ENCODE data around the gene SPRY4. TPM values are rescaled to one million over a fixed set of nuclear protein-coding genes. Genes with fewer than 3 reads are reported as not detected.
A peak's percentile ranks its signal among the peaks of the same experiment; 100 is the strongest.
"Not testable (repeated sequence)": the region's sequence is repeated elsewhere in the genome, so short reads cannot be mapped to it uniquely, and the experiment has no call there.

The SPRY4 gene
- total RNA-seq, 2 experiments from 2014 or later: 0.93 to 0.98 TPM

DNA sequence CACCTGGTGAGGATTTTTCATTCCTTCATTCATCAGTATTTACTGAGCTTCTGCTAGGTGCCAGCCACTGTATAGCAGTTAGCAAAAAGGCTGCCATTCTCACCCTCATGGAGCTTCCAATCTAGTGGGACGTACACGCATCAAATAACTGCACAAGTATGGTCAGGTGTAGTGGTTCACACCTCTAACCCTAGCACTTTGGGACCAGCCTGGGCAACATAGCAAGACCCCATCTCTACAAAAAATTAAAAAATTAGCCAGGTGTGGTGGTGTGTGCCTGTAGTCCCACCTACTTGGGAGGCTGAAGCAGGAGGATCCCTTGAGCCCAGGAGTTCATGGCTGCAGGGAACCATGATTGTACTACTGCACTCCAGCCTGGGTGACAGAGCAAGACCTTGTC lies 8.9 kb upstream of the SPRY4 start:
- ATAC-seq; POLR2A ChIA-PET; H3K4me1 Mint-ChIP-seq; H3K4me3 Mint-ChIP-seq; H3K36me3 Mint-ChIP-seq (ENCODE audit: low read depth); DNase-seq; H3K27me3 Mint-ChIP-seq; H3K9me3 Mint-ChIP-seq (ENCODE audit: low read depth); H3K27ac Mint-ChIP-seq; intact Hi-C loops (cut with DNase I, micrococcal nuclease): not testable (repeated sequence)
- CTCF ChIA-PET: interaction anchor here (0.6 to 0.8 kb wide), 2 partner anchors 19 to 20 kb away, joined by 3 read pairs; no protein-coding TSS in a partner anchor

DNA sequence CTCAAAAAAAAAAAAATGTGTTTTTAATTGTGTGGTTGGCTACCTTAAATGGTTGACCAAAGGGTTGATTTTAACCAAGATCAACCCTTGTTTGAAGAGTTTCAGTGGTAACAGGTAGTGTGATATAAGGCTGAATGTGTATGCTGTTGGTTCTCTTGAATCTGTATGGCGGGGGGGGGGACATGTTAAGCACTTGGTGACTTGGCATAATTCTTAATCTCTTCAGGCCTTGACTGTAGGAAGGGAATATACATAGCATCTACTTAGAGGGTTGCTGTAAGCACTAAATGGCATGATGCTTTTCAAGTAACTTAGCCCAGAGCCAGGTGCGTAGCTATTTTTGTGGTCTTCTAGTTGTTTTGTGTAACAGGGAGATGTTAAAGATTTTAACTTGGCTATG lies 5.6 kb upstream of the SPRY4 start:
- intact Hi-C loops (cut with DNase I, micrococcal nuclease): no loop called here
- peaks cover 8% of the 10 kb centered on the region for H3K4me1 Mint-ChIP-seq
- H3K27me3 Mint-ChIP-seq: peaks cover 13% of the 10 kb centered on the region
- CTCF ChIA-PET: interaction anchor here (0.8 kb wide), 1 partner anchor 1320 kb away, joined by 3 read pairs; no protein-coding TSS in a partner anchor
- DNase-seq (no peak), ATAC-seq (no peak)
- no peaks in the 10 kb centered on the region for H3K36me3 Mint-ChIP-seq (ENCODE audit: low read depth)
- no peak overlapping the region for H3K4me3 Mint-ChIP-seq
- no peaks in the 10 kb centered on the region for H3K9me3 Mint-ChIP-seq (ENCODE audit: low read depth)
- no peak overlapping the region for H3K27ac Mint-ChIP-seq
- POLR2A ChIA-PET: no interaction called here

DNA sequence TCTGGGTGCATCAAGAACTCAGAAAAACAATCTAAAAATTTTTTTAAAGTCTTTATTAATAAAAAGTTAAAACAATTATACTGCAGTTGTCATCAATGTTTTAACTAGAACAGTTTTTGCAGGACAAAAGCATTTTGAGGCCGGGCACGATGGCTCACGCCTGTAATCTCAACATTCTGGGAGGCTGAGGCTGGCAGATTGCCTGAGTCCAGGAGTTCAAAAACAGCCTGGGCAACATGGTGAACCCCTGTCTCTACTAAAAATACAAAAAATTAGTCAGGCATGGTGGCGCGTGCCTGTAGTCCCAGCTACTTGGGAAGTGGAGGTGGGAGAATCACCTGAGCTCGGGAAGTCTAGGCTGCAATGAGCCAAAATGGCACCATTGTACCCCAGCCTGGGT lies 5.2 kb upstream of the SPRY4 start:
- ChIA-PET POLR2A (interaction anchor here (0.6 kb wide), 1 partner anchor 440 kb away, joined by 3 read pairs; no protein-coding TSS in a partner anchor), CTCF (no interaction called here)
- H3K27me3 Mint-ChIP-seq: peaks cover 13% of the 10 kb centered on the region
- no peak for ATAC-seq
- H3K36me3 Mint-ChIP-seq (ENCODE audit: low read depth): no peaks in the 10 kb centered on the region
- H3K9me3 Mint-ChIP-seq (ENCODE audit: low read depth): no peaks in the 10 kb centered on the region
- intact Hi-C loops (cut with DNase I, micrococcal nuclease): no loop called here
- H3K4me1 Mint-ChIP-seq: peaks cover 9% of the 10 kb centered on the region
- DNase-seq: no peak
- no peak overlapping the region for H3K4me3 Mint-ChIP-seq
- H3K27ac Mint-ChIP-seq: no peak overlapping the region

DNA sequence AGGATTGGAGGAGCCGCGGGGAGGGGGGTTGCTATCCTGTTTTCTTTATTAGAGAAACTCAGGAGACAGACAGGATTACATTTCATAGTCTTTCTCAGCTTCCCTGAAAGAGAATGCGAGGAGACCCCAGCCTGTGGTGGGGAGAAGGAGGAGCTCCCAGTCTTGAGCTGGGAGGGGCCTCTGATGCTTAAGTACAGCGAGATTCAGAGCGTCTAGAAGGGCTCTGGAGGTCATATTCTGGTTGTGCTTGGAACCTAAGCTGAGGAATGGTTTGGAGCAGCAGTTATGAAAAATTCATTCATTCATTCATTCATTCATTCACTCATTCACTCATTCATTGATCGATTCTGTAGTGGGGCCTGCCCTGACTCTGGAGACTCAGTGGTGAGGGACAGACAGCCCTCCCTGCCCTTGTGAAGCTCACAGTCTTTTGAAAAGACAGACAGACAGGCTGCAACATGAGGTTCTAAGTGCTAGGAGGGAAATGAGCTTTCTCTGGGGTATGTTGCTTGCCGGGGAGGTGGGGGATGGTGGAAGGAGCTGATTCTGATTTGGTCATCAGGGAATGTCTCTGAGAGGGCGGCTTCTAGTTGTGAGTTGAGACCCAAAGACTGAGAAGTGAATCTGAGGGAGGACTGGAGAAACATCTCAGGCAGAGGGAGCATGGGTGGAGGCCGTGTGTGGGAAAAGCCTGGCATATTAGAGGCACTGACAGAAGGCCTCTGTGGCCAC lies 2.5 kb upstream of the SPRY4 start:
- Mint-ChIP-seq H3K9me3 (ENCODE audit: low read depth) (no peaks in the 10 kb centered on the region), H3K4me1 (peaks cover 22% of the 10 kb centered on the region), H3K27me3 (peaks cover 31% of the 10 kb centered on the region), H3K27ac (no peak overlapping the region), H3K36me3 (ENCODE audit: low read depth) (no peaks in the 10 kb centered on the region), H3K4me3 (no peak overlapping the region)
- intact Hi-C loops (cut with DNase I, micrococcal nuclease): loop anchor here in 1 of 2 experiments (10.0 kb wide), 1 partner anchor 108 kb away; no protein-coding TSS in a partner anchor
- DNase-seq: no peak
- ChIA-PET CTCF (interaction anchor here (0.7 to 1.0 kb wide), 2 partner anchors 30 to 105 kb away, joined by 3 to 4 read pairs; no protein-coding TSS in a partner anchor), POLR2A (no interaction called here)
- ATAC-seq: no peak

DNA sequence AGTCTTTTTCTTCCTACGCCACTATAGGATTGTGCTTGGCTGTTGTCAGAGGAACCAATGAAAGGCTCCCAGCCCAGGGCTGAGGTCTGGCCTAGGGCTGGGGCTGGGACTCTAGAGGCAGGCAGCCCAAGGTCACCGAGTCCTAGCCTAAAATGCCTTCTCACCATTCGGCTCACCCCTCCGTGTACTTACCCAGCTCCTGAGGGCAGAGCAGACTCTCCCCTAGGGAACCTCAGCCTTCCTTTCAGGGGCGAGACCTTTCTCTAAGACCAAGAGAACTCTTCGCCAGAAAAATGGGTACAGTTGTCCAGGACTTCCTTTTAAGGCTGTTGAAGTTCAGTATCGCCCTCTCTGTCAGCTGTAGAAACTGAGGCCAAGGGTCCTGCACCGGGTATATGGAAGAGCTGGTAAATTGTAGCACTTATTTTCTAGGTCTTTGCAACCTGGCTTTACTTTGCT lies 1.7 kb upstream of the SPRY4 start:
- intact Hi-C loops (cut with DNase I, micrococcal nuclease): loop anchor here in 1 of 2 experiments (10.0 kb wide), 1 partner anchor 108 kb away; no protein-coding TSS in a partner anchor
- ChIA-PET CTCF (interaction anchor here (0.7 to 1.0 kb wide), 2 partner anchors 104 to 277 kb away, joined by 3 to 4 read pairs; no protein-coding TSS in a partner anchor), POLR2A (no interaction called here)
- peaks cover 23% of the 10 kb centered on the region for H3K4me1 Mint-ChIP-seq
- H3K9me3 Mint-ChIP-seq (ENCODE audit: low read depth): no peaks in the 10 kb centered on the region
- no peaks in the 10 kb centered on the region for H3K36me3 Mint-ChIP-seq (ENCODE audit: low read depth)
- peak overlapping the region; percentile 77 for H3K4me3 Mint-ChIP-seq
- H3K27ac Mint-ChIP-seq: no peak overlapping the region
- ATAC-seq (no peak), DNase-seq (no peak)
- peaks cover 33% of the 10 kb centered on the region for H3K27me3 Mint-ChIP-seq

DNA sequence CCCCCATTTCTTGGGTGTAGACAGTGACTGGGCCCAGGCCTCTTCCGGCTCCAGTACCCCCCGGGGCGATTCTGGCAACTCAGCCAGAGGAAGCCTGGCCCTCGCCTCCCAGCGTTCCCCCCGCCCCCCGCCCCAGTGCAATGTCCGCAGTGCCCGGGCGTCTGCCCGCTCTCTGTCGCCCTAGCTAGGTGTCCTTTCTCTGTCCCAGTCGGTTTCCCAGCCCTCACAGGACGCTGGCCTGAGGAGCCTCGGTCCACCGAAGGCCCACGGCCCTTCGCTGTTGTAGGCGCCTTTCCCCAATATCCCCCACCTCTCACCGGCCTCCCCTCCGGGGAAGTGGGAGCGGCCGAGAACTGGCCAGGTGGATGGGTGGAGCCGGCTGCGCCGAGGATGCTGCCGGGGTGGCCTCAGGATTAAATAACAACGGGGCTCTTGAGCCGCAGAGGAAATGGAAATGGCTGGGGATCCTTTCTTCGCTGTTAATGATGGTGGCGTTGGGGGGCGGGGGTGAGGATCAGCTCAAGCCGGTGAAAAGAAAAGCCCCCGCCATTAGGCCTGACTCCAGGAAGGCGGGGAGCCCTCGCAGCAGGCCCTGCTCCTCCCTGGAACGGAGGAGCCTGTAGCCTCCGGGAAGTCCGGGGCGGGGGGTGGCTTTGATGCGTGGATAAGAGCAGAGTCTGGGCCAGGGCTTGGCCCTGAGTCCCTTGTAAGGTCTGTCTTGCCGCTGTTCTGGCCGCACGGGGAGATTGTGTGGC lies 1.1 kb upstream of the SPRY4 start:
- intact Hi-C loops (cut with DNase I, micrococcal nuclease): loop anchor here (1.0 to 10.0 kb wide), 5 partner anchors 31 to 357 kb away; partner anchors contain the start of gene RNF14 (in 1 of the 2)
- Mint-ChIP-seq H3K4me1 (peaks cover 29% of the 10 kb centered on the region), H3K9me3 (ENCODE audit: low read depth) (no peaks in the 10 kb centered on the region), H3K4me3 (peak overlapping the region; percentile 77), H3K27ac (no peak overlapping the region), H3K36me3 (ENCODE audit: low read depth) (no peaks in the 10 kb centered on the region), H3K27me3 (peaks cover 33% of the 10 kb centered on the region)
- ChIA-PET POLR2A (no interaction called here), CTCF (interaction anchor here (0.6 to 1.0 kb wide), 5 partner anchors 36 to 335 kb away, joined by 3 to 4 read pairs (median 3); no protein-coding TSS in a partner anchor)
- ATAC-seq (no peak), DNase-seq (peak; percentile 25)

DNA sequence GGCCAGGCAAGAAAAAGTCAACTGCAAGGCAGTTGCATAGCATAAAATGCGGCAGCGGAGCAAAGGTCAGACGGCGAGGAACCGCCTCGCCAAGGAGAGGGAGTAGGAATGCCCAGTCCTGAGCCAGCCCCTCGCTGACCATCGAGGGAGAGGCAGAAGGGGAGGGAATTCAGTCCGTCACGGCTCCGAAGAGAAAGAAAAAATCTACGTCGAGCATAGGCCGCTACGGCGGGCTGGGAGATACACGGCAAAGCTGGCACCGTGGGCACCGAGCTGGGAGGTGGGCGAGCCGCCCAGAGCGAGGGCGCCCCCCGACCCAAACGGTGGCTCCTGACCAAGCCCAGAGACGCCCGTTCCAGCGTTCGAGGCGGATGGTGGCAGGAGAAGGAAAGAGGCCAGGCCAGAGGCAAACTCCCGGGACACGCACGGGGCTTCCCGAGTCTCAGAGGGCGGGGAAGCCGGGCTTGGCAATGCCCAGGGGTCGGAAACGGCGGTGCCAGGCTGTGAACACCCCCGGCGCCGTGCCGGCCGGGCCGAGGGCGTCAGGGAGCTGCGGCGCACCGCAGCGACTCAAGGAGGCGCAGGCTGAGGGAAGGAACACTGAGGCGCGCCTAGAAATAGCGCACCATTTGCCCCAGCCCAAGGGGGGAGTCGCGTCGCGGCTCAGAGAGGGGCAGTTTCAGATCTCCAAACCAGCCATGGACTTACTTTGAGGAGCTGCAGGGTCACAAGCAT lies 518 bp downstream of the SPRY4 start:
- peak overlapping the region; percentile 77 for H3K4me3 Mint-ChIP-seq
- H3K27me3 Mint-ChIP-seq: peaks cover 36% of the 10 kb centered on the region
- intact Hi-C loops (cut with DNase I, micrococcal nuclease): loop anchor here (1.0 to 10.0 kb wide), 4 partner anchors 33 to 224 kb away; no protein-coding TSS in a partner anchor
- CTCF ChIA-PET: interaction anchor here (0.6 to 1.2 kb wide), 10 partner anchors 8 to 363 kb away, joined by 3 to 4 read pairs (median 3); partner anchors contain the start of gene RNF14
- H3K4me1 Mint-ChIP-seq: peaks cover 40% of the 10 kb centered on the region
- no peaks in the 10 kb centered on the region for H3K36me3 Mint-ChIP-seq (ENCODE audit: low read depth)
- H3K9me3 Mint-ChIP-seq (ENCODE audit: low read depth): no peaks in the 10 kb centered on the region
- no peak overlapping the region for H3K27ac Mint-ChIP-seq
- DNase-seq (no peak), ATAC-seq (peak; percentile 69)
- POLR2A ChIA-PET: interaction anchor here (0.6 kb wide), 2 partner anchors 109 to 168 kb away, joined by 3 to 6 read pairs; no protein-coding TSS in a partner anchor

DNA sequence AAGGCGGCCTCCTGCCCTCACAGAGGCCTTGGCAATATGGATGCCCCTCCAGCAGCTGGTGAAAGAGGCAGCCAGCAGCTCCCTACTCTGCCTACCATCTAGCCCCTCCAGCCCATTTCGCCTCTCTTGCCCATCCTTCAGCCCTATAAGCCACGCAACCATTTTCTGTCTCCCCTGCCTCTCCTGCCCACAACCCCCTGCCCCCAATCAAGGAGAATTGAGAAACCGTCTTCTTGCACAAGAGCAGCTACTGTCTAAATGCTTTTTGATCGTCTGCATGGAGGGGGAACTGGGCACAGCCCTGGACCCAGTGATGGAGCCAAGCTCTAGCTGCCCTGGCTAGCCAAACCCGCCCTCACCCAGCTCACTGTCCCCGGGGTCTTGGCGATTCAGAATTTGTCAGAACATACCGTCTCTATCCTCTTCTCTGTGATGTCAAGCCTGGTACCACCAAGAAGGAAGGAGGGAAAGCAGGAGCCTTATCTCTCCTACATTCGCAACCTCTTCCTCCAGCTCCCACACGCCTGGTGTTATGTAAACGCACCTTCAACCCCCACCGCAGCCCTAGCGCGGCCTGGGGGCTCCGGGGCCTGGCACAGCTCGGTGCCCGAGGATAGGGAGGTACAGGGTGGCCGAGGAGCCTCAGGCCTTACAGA lies 1.2 kb downstream of the SPRY4 start:
- DNase-seq: no peak
- intact Hi-C loops (cut with DNase I, micrococcal nuclease): loop anchor here (1.0 to 10.0 kb wide), 4 partner anchors 34 to 225 kb away; no protein-coding TSS in a partner anchor
- POLR2A ChIA-PET: no interaction called here
- no peak for ATAC-seq
- H3K9me3 Mint-ChIP-seq (ENCODE audit: low read depth): no peaks in the 10 kb centered on the region
- H3K4me3 Mint-ChIP-seq: peak overlapping the region; percentile 77
- H3K27ac Mint-ChIP-seq: no peak overlapping the region
- H3K36me3 Mint-ChIP-seq (ENCODE audit: low read depth): no peaks in the 10 kb centered on the region
- H3K4me1 Mint-ChIP-seq: peaks cover 47% of the 10 kb centered on the region
- CTCF ChIA-PET: interaction anchor here (1.2 kb wide), 1 partner anchor 20 kb away, joined by 3 read pairs; no protein-coding TSS in a partner anchor
- H3K27me3 Mint-ChIP-seq: peaks cover 33% of the 10 kb centered on the region

DNA sequence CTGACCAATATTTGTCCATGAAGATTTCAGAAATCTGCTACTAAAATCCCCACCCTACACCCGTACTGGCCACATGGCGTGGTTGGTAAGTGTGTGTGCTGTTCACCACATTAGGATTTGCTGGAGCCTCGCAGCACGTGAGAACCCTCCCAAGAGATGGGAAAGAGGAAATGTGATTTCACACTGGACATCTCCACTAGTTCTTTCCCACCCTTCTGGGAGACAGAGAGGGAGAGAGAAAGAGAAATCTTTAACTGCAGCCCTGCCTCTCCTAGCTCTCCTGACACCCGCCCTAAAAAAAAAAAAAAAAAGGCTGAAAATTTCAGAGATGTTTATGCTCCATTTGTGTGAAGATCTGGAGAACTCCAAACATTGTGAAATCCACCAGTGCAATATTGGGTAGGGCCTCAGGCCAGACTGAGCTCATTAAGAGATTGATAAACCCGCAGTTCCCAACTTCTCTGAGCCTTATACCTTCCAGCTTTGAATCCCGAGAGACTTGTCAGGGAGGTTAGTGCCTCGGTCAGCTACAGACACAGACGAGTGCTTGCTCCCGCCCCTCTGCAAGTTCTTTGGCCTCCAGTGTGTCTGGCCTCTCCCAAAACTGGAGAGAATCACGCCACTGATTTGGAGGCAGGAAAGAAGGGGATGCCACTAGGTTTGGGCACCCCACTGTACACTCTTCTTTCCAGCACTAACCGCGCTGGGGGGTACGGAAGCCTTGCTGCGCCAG lies 1.9 kb downstream of the SPRY4 start:
- Mint-ChIP-seq H3K27ac (no peak overlapping the region), H3K27me3 (peaks cover 33% of the 10 kb centered on the region), H3K4me3 (peak overlapping the region; percentile 77), H3K4me1 (peaks cover 47% of the 10 kb centered on the region), H3K36me3 (ENCODE audit: low read depth) (no peaks in the 10 kb centered on the region), H3K9me3 (ENCODE audit: low read depth) (no peaks in the 10 kb centered on the region)
- ATAC-seq: no peak
- CTCF ChIA-PET: interaction anchor here (1.2 kb wide), 1 partner anchor 20 kb away, joined by 3 read pairs; no protein-coding TSS in a partner anchor
- POLR2A ChIA-PET: no interaction called here
- DNase-seq: no peak
- intact Hi-C loops (cut with DNase I, micrococcal nuclease): loop anchor here in 1 of 2 experiments (10.0 kb wide), 1 partner anchor 112 kb away; no protein-coding TSS in a partner anchor

DNA sequence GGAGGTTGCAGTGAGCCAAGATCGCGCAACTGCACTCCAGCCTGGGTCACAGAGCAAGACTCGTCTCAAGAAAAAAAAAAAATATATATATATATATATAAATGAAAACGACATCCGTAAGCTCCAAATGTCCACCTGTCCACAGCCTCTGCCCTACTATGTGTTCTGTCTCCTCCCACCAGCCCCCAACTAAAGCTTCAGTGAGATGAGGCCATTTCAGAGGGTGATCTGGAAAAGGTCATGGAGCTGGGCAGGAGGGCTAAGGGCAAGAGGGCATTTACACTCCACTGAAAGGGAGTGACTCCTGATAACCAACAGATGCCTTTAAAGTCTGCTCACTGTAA lies 2.4 kb downstream of the SPRY4 start:
- Mint-ChIP-seq H3K36me3 (ENCODE audit: low read depth) (no peaks in the 10 kb centered on the region), H3K27ac (no peak overlapping the region), H3K4me3 (no peak overlapping the region), H3K9me3 (ENCODE audit: low read depth) (no peaks in the 10 kb centered on the region), H3K27me3 (peaks cover 29% of the 10 kb centered on the region), H3K4me1 (peaks cover 47% of the 10 kb centered on the region)
- ATAC-seq (no peak), DNase-seq (no peak)
- ChIA-PET POLR2A (no interaction called here), CTCF (no interaction called here)
- intact Hi-C loops (cut with DNase I, micrococcal nuclease): loop anchor here in 1 of 2 experiments (10.0 kb wide), 1 partner anchor 112 kb away; no protein-coding TSS in a partner anchor
